Pancreas (tissue), 10 donors: ENCODE data around the gene ZNF653. TPM values are rescaled to one million over a fixed set of nuclear protein-coding genes. Genes with fewer than 3 reads are reported as not detected.

ENCODE experiments used
- ATAC-seq, 4 donors: fragments of 200-7000 bp; cut with Tn5 transposase; one replicate each; pipeline versions ENCODE4 v1.8.0 to v1.9.1; 2020; ENCODE audit warnings: mild to moderate bottlenecking in 4 of 4, moderate library complexity in 4 of 4
- DNase-seq, 6 donors: peaks; one replicate each; pipeline ENCODE4 v3.0.0-alpha.2; 2020
- FAIRE-seq: peaks from 2 replicates; lab custom pipeline; 2012; peaks lifted over from hg19 to GRCh38; lab: Jason Lieb, UNC
- H3K27ac ChIP-seq, 4 donors: fragments of 200-600 bp; sonication (generic); 1 replicate in 3 of 4; 2 replicates in 1 of 4; pipeline versions ENCODE4 v1.5.0 to v1.8.0; 2020
- H3K27me3 ChIP-seq, 4 donors: fragments of 200-600 bp; one replicate each; pipeline ENCODE4 v1.8.0; 2021
- H3K36me3 ChIP-seq, 3 donors: fragments of 200-600 bp; sonication (generic) in 1 of 3; one replicate each; pipeline versions ENCODE4 v1.5.0 to v1.8.0; 2020 to 2021
- H3K4me1 ChIP-seq, 3 donors: fragments of 200-600 bp; one replicate each; pipeline ENCODE4 v1.8.0; 2021
- H3K4me3 ChIP-seq, 4 donors: fragments of 200-600 bp; sonication (generic) in 2 of 4; one replicate each; pipeline versions ENCODE4 v1.5.0 to v1.8.0; 2020 to 2021
- H3K9me3 ChIP-seq, 4 donors: fragments of 200-600 bp; one replicate each; pipeline ENCODE4 v1.8.0; 2021
- WGBS, 2 donors: extraction: QIAGEN DNeasy Blood & Tissue Kit; methylation state at CpG; one replicate each; pipeline ENCODE4 v1.1.7; 2013; 5-methylcytosine and 5-hydroxymethylcytosine counted together
- intact Hi-C, 3 donors: fragments of 100-400 bp; cut with DNase I; formaldehyde crosslinking; loops; one replicate each; pipeline versions ENCODE4 v1.11.1 to v1.14.2; 2022
- polyA plus RNA-seq, 2 donors: library from polyadenylated mRNA; stranded (reverse); fragments of 200-250 nt; gene quantifications; one replicate each; pipeline ENCODE4 v1.2.3, GENCODE V29; 2013
- total RNA-seq, 6 donors: library from RNA; stranded (reverse); fragmentation: NEBNext Ultra II Directional in 4 of 6; extraction: Animal tissue kit (Norgen Biotek cat#: 25700) in 4 of 6; gene quantifications; one replicate each; pipeline versions ENCODE4 v1.2.1 to v1.2.4, GENCODE V29; 2021 to 2023
- TF ChIP-seq, protein P1 (sequence below), 4 donors: fragments of 200-600 bp; sonication (generic) in 3 of 4; IDR thresholded peaks; one replicate each; pipeline versions ENCODE4 v1.5.0 to v1.8.0; 2021; ENCODE audit warnings: antibody characterized with exemption in 4 of 4
- donor health status: healthy with polysubstance abuse.
- donor health status: DM: no; HTN: no; CAD: no; lungs with moderate emphysema.
- donor health status: DM: no; HTN: no; CAD: no.
- donor health status: control.
- donor health status: control.
- donor health status: Bipolar disorder and iron deficiency.
- donor health status: DM: yes; HTN: yes; CAD: no.
- donor health status: DM: no; HTN: no; CAD: no.
- donor health status: DM: no; HTN: no; CAD: no.
- donor health status: DM: yes; HTN: yes; CAD: no.

The ZNF653 gene
- total and polyA plus RNA-seq, 8 donors, result 4.5 to 25.6 (median 6.0) TPM

DNA sequence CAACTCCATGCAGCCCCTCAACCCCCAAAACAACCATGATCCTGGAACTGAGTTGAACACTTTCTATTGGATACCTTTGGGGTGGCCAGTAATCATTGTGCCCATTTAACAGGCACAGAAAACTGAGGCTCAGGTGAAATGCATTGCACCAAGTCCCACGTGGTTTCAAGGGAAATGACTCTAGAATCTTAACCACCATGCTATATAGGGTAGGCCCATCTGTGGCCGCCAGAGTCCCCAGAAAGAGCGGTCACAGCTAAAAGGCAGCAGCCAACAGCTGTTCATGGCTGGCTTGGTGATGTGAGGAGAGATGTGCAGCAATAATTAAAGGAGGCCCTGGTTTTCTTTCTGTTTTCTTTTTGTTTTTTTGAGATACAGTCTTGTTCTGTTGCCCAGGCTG, 35.6 kb upstream of the ZNF653 start:
- Histone ChIP-seq H3K27ac (no peak overlapping the region), H3K4me3 (no peak overlapping the region), H3K27me3 (no peaks in the 10 kb centered on the region), H3K4me1 (no peaks in the 10 kb centered on the region), H3K36me3 (no peaks in the 10 kb centered on the region), H3K9me3 (no peaks in the 10 kb centered on the region)
- DNase-seq (no peak), ATAC-seq (no peak), FAIRE-seq (no peak)
- 69 to 81% methylated on average over 3 of the region's 3 CpGs for WGBS, 2 donors
- TF ChIP-seq, protein P1, sequence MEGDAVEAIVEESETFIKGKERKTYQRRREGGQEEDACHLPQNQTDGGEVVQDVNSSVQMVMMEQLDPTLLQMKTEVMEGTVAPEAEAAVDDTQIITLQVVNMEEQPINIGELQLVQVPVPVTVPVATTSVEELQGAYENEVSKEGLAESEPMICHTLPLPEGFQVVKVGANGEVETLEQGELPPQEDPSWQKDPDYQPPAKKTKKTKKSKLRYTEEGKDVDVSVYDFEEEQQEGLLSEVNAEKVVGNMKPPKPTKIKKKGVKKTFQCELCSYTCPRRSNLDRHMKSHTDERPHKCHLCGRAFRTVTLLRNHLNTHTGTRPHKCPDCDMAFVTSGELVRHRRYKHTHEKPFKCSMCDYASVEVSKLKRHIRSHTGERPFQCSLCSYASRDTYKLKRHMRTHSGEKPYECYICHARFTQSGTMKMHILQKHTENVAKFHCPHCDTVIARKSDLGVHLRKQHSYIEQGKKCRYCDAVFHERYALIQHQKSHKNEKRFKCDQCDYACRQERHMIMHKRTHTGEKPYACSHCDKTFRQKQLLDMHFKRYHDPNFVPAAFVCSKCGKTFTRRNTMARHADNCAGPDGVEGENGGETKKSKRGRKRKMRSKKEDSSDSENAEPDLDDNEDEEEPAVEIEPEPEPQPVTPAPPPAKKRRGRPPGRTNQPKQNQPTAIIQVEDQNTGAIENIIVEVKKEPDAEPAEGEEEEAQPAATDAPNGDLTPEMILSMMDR (IDR thresholded peaks at IDR 0.05), result no peak
- intact Hi-C loops, result no loop called here

DNA sequence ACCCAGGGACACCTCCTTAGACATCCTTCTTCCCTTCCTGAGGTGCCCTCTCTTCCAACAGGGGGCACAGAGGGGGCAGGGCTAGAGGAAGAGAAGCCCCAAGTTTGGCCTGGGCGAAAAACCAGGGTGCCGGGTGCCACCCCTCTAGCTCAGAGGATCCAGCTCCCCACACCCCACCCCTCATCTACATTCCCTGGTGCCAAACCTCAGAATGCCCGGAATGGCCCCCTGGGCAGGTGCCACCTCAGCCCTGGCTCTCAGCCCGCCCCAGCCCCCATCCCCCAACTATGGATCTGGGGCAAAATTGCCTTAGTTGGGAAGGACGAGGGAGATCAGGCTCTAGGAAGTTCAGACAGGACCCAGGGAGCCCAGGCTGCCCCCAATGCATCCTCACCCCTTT, 35.0 kb upstream of the ZNF653 start:
- FAIRE-seq (no peak), ATAC-seq (no peak), DNase-seq (no peak)
- no peaks in the 10 kb centered on the region for H3K36me3 ChIP-seq
- H3K4me3 ChIP-seq, result no peak overlapping the region
- H3K9me3 ChIP-seq, result no peaks in the 10 kb centered on the region
- no peaks in the 10 kb centered on the region for H3K27me3 ChIP-seq
- WGBS, 2 donors, result 42 to 51% methylated on average over 5 of the region's 5 CpGs
- no peak overlapping the region for H3K27ac ChIP-seq
- H3K4me1 ChIP-seq, result no peaks in the 10 kb centered on the region
- TF ChIP-seq, protein P1 (IDR thresholded peaks at IDR 0.05), result no peak
- intact Hi-C loops, result no loop called here

GRCh38 chr19:11539495-11540365, 34.1 kb upstream of the ZNF653 start:
- H3K27ac ChIP-seq, result no peak overlapping the region

GRCh38 chr19:11538232-11539036, 32.8 kb upstream of the ZNF653 start, which contains the start of gene CNN1:
Gene CNN1, plus strand, starts transcription at chr19:11538851. Its CDS starts 77 bp downstream, at chr19:11538928.
- FAIRE-seq (no peak), ATAC-seq (peak in 1 of 4 donors; percentile 5), DNase-seq (no peak)
- Histone ChIP-seq H3K27me3 (no peaks in the 10 kb centered on the region), H3K27ac (no peak within 1 kb of the TSS), H3K4me3 (no peak within 1 kb of the TSS), H3K9me3 (no peaks in the 10 kb centered on the region), H3K36me3 (no peaks in the 10 kb centered on the region), H3K4me1 (no peaks in the 10 kb centered on the region)
- intact Hi-C loops, result no loop called here
- 41 to 48% methylated on average over 21 of the region's 21 CpGs for WGBS, 2 donors
- TF ChIP-seq, protein P1 (IDR thresholded peaks at IDR 0.05), result no peak

More at GRCh38 chr19:11539495-11540365, 34.1 kb upstream of the ZNF653 start:
- FAIRE-seq (no peak), ATAC-seq (no peak), DNase-seq (no peak)
- Histone ChIP-seq H3K4me1 (no peaks in the 10 kb centered on the region), H3K9me3 (no peaks in the 10 kb centered on the region), H3K36me3 (no peaks in the 10 kb centered on the region), H3K27me3 (no peaks in the 10 kb centered on the region), H3K4me3 (no peak overlapping the region)
- 12 to 13% methylated on average over 25 to 35 of the region's 36 CpGs for WGBS, 2 donors
- TF ChIP-seq, protein P1 (IDR thresholded peaks at IDR 0.05), result no peak
- intact Hi-C loops, result no loop called here
